Measurements from ENCODE around the gene RASGRP4. TPM values are rescaled to one million over a fixed set of nuclear protein-coding genes. Genes with fewer than 3 reads are reported as not detected.

Gene RASGRP4
- total RNA-seq, 1 experiment from 2014 or later: not detected

- Histone ChIP-seq H3K36me3 (ENCODE audit: insufficient read depth, low read length, poor library complexity, severe bottlenecking) (no peaks in the 10 kb centered on the region), H3K27ac (ENCODE audit: low read depth, low read length, poor library complexity, severe bottlenecking) (no peak overlapping the region), H3K4me1 (ENCODE audit: insufficient read depth, low read length, poor library complexity, severe bottlenecking) (peaks cover 6% of the 10 kb centered on the region), H3K27me3 (replicated peaks; ENCODE audit: insufficient read depth, low read depth, low read length, poor library complexity) (no peaks in the 10 kb centered on the region), H3K4me3 (ENCODE audit: low read depth, low read length, poor library complexity, severe bottlenecking) (no peak overlapping the region), H3K9me3 (ENCODE audit: low read depth, low read length, poor library complexity, severe bottlenecking) (no peaks in the 10 kb centered on the region)
- ChIA-PET CTCF (interaction anchor here (0.5 kb wide), 1 partner anchor 840 kb away, joined by 4 read pairs; no protein-coding TSS in a partner anchor), POLR2A (ENCODE audit: low non-redundant PET) (no interaction called here)
- intact Hi-C loops (cut with micrococcal nuclease; ENCODE audit: unreplicated experiment): no loop called here
- no TSS peak for BruUV-seq (replicated peaks)
- TF ChIP-seq, protein P1, sequence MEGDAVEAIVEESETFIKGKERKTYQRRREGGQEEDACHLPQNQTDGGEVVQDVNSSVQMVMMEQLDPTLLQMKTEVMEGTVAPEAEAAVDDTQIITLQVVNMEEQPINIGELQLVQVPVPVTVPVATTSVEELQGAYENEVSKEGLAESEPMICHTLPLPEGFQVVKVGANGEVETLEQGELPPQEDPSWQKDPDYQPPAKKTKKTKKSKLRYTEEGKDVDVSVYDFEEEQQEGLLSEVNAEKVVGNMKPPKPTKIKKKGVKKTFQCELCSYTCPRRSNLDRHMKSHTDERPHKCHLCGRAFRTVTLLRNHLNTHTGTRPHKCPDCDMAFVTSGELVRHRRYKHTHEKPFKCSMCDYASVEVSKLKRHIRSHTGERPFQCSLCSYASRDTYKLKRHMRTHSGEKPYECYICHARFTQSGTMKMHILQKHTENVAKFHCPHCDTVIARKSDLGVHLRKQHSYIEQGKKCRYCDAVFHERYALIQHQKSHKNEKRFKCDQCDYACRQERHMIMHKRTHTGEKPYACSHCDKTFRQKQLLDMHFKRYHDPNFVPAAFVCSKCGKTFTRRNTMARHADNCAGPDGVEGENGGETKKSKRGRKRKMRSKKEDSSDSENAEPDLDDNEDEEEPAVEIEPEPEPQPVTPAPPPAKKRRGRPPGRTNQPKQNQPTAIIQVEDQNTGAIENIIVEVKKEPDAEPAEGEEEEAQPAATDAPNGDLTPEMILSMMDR (conservative IDR thresholded peaks at IDR 0.05; ENCODE audit: low read depth, low read length): no peak
- TF ChIP-seq EZH2 (IDR thresholded peaks at IDR 0.05; ENCODE audit: borderline replicate concordance, low read depth, low read length, poor library complexity, severe bottlenecking): no peak
- DNase-seq (ENCODE audit: low spot score): no peak
These were observed 33.2 kb downstream of the RASGRP4 start for GRCh38 chr19:38392707-38393308.

DNA sequence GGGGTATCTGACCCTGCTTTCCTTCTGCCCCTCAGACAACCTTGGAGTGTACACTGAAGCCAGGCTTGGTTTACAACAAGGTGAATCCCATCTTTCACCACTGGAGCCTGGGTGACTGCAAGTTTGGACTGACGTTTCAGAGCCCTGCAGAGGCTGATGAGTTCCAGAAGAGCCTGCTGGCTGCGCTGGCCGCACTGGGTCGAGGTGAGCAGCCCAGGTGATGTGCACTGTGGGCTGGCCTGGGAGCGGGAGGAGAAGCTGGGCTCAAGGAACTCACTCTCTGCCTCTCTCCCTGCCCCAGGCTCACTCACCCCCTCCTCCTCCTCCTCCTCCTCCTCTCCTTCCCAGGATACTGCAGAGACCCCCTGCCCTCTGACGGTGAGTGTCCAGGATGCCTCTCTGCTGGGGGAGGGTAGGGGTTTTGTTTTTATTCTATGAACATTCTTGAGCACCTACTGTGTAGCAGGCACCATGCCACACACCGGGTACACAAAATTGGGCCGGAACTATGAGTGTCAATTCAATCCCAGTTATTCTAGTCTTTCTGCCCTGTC, 34.0 kb downstream of the RASGRP4 start:
- Histone ChIP-seq H3K27me3 (replicated peaks; ENCODE audit: insufficient read depth, low read depth, low read length, poor library complexity) (no peaks in the 10 kb centered on the region), H3K9me3 (ENCODE audit: low read depth, low read length, poor library complexity, severe bottlenecking) (no peaks in the 10 kb centered on the region), H3K4me1 (ENCODE audit: insufficient read depth, low read length, poor library complexity, severe bottlenecking) (peaks cover 6% of the 10 kb centered on the region), H3K27ac (ENCODE audit: low read depth, low read length, poor library complexity, severe bottlenecking) (no peak overlapping the region), H3K36me3 (ENCODE audit: insufficient read depth, low read length, poor library complexity, severe bottlenecking) (no peaks in the 10 kb centered on the region), H3K4me3 (ENCODE audit: low read depth, low read length, poor library complexity, severe bottlenecking) (no peak overlapping the region)
- TF ChIP-seq EZH2 (IDR thresholded peaks at IDR 0.05; ENCODE audit: borderline replicate concordance, low read depth, low read length, poor library complexity, severe bottlenecking): no peak
- TF ChIP-seq, protein P1 (conservative IDR thresholded peaks at IDR 0.05; ENCODE audit: low read depth, low read length): no peak
- ChIA-PET CTCF (no interaction called here), POLR2A (ENCODE audit: low non-redundant PET) (no interaction called here)
- no TSS peak for BruUV-seq (replicated peaks)
- no peak for DNase-seq (ENCODE audit: low spot score)
- intact Hi-C loops (cut with micrococcal nuclease; ENCODE audit: unreplicated experiment): no loop called here

GRCh38 chr19:38389957-38390924, 35.8 kb downstream of the RASGRP4 start:
- POLR2A ChIA-PET (ENCODE audit: low non-redundant PET): interaction anchor here (0.7 kb wide), 1 partner anchor 121 kb away, joined by 6 read pairs; no protein-coding TSS in a partner anchor
- no peaks in the 10 kb centered on the region for H3K9me3 ChIP-seq (ENCODE audit: low read depth, low read length, poor library complexity, severe bottlenecking)
- H3K4me1 ChIP-seq (ENCODE audit: insufficient read depth, low read length, poor library complexity, severe bottlenecking): peaks cover 6% of the 10 kb centered on the region
- CTCF ChIA-PET: interaction anchor here (0.6 to 1.0 kb wide), 2 partner anchors 13 to 510 kb away, joined by 3 to 8 read pairs; partner anchors contain the start of genes FAM98C and NFKBIB
- peak overlapping the region; percentile 80 for H3K4me3 ChIP-seq (ENCODE audit: low read depth, low read length, poor library complexity, severe bottlenecking)
- H3K27ac ChIP-seq (ENCODE audit: low read depth, low read length, poor library complexity, severe bottlenecking): no peak overlapping the region
- no TSS peak for BruUV-seq (replicated peaks)
- no peaks in the 10 kb centered on the region for H3K27me3 ChIP-seq (replicated peaks; ENCODE audit: insufficient read depth, low read depth, low read length, poor library complexity)
- DNase-seq (ENCODE audit: low spot score): no peak
- intact Hi-C loops (cut with micrococcal nuclease; ENCODE audit: unreplicated experiment): no loop called here
- TF ChIP-seq EZH2 (IDR thresholded peaks at IDR 0.05; ENCODE audit: borderline replicate concordance, low read depth, low read length, poor library complexity, severe bottlenecking): no peak
- TF ChIP-seq, protein P1 (conservative IDR thresholded peaks at IDR 0.05; ENCODE audit: low read depth, low read length): no peak
- H3K36me3 ChIP-seq (ENCODE audit: insufficient read depth, low read length, poor library complexity, severe bottlenecking): no peaks in the 10 kb centered on the region

Measured in A673 (cell line).